ENCODE measurements around the gene SNAPC4. TPM values are rescaled to one million over a fixed set of nuclear protein-coding genes. Genes with fewer than 3 reads are reported as not detected.

SNAPC4 gene, protein sequence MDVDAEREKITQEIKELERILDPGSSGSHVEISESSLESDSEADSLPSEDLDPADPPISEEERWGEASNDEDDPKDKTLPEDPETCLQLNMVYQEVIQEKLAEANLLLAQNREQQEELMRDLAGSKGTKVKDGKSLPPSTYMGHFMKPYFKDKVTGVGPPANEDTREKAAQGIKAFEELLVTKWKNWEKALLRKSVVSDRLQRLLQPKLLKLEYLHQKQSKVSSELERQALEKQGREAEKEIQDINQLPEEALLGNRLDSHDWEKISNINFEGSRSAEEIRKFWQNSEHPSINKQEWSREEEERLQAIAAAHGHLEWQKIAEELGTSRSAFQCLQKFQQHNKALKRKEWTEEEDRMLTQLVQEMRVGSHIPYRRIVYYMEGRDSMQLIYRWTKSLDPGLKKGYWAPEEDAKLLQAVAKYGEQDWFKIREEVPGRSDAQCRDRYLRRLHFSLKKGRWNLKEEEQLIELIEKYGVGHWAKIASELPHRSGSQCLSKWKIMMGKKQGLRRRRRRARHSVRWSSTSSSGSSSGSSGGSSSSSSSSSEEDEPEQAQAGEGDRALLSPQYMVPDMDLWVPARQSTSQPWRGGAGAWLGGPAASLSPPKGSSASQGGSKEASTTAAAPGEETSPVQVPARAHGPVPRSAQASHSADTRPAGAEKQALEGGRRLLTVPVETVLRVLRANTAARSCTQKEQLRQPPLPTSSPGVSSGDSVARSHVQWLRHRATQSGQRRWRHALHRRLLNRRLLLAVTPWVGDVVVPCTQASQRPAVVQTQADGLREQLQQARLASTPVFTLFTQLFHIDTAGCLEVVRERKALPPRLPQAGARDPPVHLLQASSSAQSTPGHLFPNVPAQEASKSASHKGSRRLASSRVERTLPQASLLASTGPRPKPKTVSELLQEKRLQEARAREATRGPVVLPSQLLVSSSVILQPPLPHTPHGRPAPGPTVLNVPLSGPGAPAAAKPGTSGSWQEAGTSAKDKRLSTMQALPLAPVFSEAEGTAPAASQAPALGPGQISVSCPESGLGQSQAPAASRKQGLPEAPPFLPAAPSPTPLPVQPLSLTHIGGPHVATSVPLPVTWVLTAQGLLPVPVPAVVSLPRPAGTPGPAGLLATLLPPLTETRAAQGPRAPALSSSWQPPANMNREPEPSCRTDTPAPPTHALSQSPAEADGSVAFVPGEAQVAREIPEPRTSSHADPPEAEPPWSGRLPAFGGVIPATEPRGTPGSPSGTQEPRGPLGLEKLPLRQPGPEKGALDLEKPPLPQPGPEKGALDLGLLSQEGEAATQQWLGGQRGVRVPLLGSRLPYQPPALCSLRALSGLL (N-terminal part only)
- 6.1 and 7.3 TPM in 2 replicates for total RNA-seq

DNA sequence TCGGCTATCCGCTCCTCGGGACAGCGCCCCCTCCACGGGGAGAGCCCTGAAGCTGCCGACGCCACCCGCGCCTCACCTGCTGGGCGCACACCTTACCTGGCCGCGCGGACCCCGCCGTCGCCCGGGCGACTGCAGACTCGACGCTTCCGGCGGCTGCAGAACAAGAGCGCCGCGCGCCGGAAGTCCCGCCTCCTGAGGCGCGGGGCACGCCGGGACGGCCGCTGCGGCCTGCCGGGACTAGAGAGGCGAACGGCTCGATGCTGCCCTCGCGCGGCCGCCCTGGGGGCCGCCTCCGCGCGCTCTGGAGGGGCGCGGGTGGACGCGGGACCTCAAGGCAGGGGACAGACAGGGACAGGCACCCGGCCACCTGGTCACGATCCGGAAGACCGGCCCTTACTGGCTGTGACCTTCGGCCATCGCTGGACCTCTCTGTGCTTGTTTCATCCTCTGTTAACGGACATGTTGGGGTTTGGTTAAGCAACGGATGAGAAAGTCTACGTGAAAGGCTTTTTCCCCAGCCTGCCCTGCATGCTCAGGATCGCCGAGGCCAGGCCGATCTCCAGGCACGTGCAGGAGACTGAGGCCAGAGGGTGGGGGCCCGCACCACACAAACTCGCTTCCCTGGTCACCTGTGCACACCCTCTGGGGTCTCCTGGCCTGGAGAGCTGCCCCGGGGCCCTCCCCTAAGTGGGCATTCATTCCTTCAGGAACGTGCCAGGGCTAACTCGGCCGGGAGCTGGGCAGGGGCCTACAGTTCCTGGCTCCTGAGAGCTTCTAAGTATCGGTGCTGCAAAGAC lies at the start of gene SNAPC4:
SNAPC4 (minus strand) TSS at position 133 of the 797 bp plus-strand sequence. CDS start 1,742 bp downstream, outside the sequence.

DNA sequence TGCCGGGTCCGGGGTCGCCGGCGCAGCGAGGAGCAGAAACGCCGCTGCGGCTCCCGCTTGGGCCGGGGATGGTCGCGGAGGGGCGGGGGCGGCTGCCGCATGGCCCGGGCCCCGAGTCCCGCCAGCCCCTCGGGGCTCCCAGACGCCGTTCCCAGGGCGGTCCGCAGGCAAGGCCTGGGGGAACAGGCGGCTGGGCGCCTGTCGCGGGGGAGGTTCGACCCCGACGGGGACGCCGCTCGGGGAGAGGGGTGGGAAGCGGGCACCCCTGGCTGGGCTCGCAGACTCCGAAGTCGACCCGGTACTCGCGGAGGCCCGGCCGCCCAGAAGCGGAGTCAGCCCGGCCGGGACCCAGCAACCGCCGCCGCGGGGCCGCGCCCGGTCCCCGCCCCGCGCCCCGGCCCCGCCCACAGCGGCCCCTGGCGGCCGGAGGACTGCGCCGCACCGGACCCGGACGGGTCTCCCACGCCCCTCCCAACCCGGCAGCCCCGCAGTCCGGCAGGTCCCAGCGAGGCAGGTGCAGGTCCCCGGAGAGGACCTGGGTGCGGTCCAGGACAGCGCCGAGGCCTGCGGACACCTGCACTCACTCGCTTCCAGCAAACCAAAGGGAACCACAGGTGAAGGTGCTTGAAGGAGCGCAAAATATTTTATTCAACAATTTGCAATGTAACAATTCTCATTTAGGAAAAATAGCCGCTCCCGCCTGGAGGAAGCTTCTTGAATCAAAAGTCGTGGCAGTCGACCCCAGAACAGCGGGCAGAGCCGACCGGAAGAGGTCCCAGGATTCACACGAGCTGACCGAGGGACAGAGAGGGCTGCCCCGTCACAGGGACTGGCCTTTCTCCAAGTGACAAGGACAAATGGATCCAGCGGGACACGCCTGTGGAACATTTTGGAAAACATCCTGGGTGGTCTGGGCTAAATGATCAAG lies 39.8 kb upstream of the SNAPC4 start, which contains the start of gene INPP5E:
INPP5E (minus strand) TSS at position 365 of the 928 bp plus-strand sequence. CDS start 426 bp downstream, outside the sequence.

GRCh38 chr9:136410500-136411287 lies 10.7 kb upstream of the SNAPC4 start, which contains the start of the genes ENTR1 and PMPCA:
TSS of gene ENTR1 (minus strand) at chr9:136410614. CDS start at chr9:136410397, 217 bp downstream.
TSS of gene PMPCA (plus strand) at chr9:136410658. CDS start at chr9:136410669, 11 bp downstream.

GRCh38 chr9:136373300-136374182 lies 26.4 kb downstream of the SNAPC4 start, which contains the start of gene CARD9:
TSS of gene CARD9 (minus strand) at chr9:136373669. CDS start at chr9:136372078, 1,591 bp downstream.

DNA sequence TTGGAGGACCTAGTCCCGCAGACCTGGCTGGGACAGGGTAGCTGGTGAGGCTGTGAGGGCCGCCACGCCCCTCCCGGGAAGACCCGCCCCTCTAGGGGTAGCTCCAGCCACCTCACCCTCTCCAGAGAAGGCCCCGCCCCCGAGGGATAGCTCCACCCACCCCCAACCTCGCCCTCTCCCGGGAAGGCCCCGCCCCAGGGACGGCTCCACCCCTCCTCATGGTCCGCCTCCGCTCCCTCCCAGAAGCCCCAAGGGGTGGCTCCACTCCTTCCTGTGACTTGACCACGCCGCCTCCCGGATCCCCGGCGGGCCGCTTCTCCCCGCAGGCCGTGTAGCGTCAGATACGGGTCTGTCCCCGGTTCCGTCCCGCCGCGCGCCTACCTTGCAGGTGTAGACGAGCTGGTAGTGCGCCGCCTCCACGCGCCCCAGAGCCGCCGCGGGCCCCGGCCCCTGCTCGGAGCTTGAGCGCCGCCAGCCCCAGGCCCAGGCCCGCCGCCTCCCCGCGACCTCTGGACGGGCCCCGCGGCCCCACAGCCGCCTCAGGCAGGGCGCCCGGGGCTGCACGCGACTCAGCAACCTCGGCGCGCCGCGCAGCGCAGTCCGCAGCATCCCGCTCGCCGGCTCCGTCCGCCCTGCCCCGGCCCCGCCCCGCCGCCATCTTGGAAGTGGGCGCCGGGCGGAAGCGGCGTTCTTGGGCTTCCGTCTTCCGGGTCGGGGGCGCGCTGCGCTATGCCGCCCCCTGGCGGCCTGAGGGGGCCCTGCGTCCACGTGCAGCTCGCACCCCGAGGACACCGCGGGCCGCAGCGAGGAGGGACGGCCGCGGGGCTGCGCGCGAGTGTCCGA lies 36.6 kb downstream of the SNAPC4 start, which contains the start of gene DNLZ:
DNLZ (minus strand) TSS at position 639 of the 843 bp plus-strand sequence; CDS start at position 609, 30 bp downstream.

Other genes with a start within 250 kb of the SNAPC4 start
- not detected in 2 replicates for gene LHX3, start 195.0 kb downstream of the SNAPC4 start, total RNA-seq
- gene QSOX2, start 154.4 kb downstream of the SNAPC4 start, total RNA-seq = 10.6 and 17.2 TPM in 2 replicates
- not detected in 2 replicates for gene CCDC187, start 96.1 kb downstream of the SNAPC4 start, total RNA-seq
- 53.4 and 71.6 TPM in 2 replicates for gene GPSM1, start 72.6 kb downstream of the SNAPC4 start, total RNA-seq
- gene DNLZ, start 36.4 kb downstream of the SNAPC4 start, total RNA-seq = 23.0 and 29.3 TPM in 2 replicates
- gene CARD9, start 26.5 kb downstream of the SNAPC4 start, total RNA-seq = 1.2 and 4.7 TPM in 2 replicates
- 30.3 and 40.9 TPM in 2 replicates for gene ENTR1, start 10.4 kb upstream of the SNAPC4 start, total RNA-seq
- 41.2 and 54.3 TPM in 2 replicates for gene PMPCA, start 10.5 kb upstream of the SNAPC4 start, total RNA-seq
- gene INPP5E, start 39.7 kb upstream of the SNAPC4 start, total RNA-seq = 6.3 and 10.0 TPM in 2 replicates
- 46.7 and 58.1 TPM in 2 replicates for gene SEC16A, start 82.9 kb upstream of the SNAPC4 start, total RNA-seq
- gene NOTCH1, start 145.9 kb upstream of the SNAPC4 start, total RNA-seq = 11.7 and 13.7 TPM in 2 replicates